ENCODE measurements around the gene SUOX.

DNA sequence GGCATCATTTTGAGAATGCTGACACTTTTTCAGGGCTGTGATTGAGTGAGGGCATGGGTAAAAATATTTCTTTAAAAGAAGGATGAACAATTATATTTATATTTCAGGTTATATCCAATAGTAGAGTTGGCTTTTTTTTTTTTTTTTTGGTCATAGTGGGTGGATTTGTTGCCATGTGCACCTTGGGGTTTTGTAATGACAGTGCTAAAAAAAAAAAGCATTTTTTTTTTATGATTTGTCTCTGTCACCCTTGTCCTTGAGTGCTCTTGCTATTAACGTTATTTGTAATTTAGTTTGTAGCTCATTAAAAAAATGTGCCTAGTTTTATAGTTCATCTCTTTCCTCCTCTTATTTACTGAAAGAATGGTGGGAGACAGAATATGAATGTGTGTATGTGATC is 24.6 kb upstream of the SUOX start:
- TF ChIP-seq EZH2 (IDR thresholded peaks at IDR 0.05; ENCODE audit: low read length, missing control alignments) = no peak
- TF ChIP-seq, protein P1, sequence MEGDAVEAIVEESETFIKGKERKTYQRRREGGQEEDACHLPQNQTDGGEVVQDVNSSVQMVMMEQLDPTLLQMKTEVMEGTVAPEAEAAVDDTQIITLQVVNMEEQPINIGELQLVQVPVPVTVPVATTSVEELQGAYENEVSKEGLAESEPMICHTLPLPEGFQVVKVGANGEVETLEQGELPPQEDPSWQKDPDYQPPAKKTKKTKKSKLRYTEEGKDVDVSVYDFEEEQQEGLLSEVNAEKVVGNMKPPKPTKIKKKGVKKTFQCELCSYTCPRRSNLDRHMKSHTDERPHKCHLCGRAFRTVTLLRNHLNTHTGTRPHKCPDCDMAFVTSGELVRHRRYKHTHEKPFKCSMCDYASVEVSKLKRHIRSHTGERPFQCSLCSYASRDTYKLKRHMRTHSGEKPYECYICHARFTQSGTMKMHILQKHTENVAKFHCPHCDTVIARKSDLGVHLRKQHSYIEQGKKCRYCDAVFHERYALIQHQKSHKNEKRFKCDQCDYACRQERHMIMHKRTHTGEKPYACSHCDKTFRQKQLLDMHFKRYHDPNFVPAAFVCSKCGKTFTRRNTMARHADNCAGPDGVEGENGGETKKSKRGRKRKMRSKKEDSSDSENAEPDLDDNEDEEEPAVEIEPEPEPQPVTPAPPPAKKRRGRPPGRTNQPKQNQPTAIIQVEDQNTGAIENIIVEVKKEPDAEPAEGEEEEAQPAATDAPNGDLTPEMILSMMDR (conservative IDR thresholded peaks at IDR 0.05 in 1 of 2, IDR thresholded peaks at IDR 0.05 in 1 of 2; ENCODE audit: low read depth in 1 of 2, low read length in 2 of 2) = no peak
